ENCODE data around the gene OTUB2. TPM values are rescaled to one million over a fixed set of nuclear protein-coding genes. Genes with fewer than 3 reads are reported as not detected.

The OTUB2 gene
- total RNA-seq, 2 donors from 2014 or later = 6.3 to 6.7 TPM

DNA sequence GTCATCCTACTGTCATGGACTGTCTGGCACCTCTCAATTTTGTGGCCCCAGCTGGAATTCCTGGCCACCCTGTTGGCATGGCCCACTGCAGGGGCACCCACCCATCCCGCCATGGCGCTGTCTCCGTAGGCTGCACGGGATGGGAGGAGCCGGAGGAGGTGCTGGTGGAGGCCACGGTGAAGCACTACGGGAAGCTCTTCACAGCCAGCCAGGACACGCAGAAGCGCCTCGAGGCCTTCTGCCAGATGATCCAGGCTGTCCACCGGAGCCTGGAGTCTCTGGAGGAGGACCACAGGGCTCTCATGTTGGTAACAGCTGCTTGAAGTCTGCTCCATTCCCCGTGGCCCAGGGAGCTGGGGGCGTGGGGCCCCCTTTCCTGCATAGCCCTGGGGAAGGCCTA is 25.1 kb upstream of the OTUB2 start:
- H3K27ac ChIP-seq (ENCODE audit: low read depth, low read length) = no peak overlapping the region
- no peaks in the 10 kb centered on the region for H3K4me1 ChIP-seq (ENCODE audit: control insufficient read depth, insufficient read depth, low read length)
- 93 to 94% methylated on average over 9 to 13 of the region's 13 CpGs for WGBS, 2 experiments (ENCODE audit: insufficient coverage in 1 of 2, insufficient read length in 1 of 2)
- Mint-ChIP-seq H3K36me3 (ENCODE audit: low read depth) (no peaks in the 10 kb centered on the region), H3K4me3 (no peak overlapping the region), H3K9me3 (no peaks in the 10 kb centered on the region), H3K27me3 (ENCODE audit: insufficient read depth) (peaks cover 21% of the 10 kb centered on the region), H3K4me1 (peaks cover 4% of the 10 kb centered on the region), H3K27ac (no peak overlapping the region)
- TF ChIP-seq, protein P1, sequence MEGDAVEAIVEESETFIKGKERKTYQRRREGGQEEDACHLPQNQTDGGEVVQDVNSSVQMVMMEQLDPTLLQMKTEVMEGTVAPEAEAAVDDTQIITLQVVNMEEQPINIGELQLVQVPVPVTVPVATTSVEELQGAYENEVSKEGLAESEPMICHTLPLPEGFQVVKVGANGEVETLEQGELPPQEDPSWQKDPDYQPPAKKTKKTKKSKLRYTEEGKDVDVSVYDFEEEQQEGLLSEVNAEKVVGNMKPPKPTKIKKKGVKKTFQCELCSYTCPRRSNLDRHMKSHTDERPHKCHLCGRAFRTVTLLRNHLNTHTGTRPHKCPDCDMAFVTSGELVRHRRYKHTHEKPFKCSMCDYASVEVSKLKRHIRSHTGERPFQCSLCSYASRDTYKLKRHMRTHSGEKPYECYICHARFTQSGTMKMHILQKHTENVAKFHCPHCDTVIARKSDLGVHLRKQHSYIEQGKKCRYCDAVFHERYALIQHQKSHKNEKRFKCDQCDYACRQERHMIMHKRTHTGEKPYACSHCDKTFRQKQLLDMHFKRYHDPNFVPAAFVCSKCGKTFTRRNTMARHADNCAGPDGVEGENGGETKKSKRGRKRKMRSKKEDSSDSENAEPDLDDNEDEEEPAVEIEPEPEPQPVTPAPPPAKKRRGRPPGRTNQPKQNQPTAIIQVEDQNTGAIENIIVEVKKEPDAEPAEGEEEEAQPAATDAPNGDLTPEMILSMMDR (conservative IDR thresholded peaks at IDR 0.05) = no peak
- no peak overlapping the region for H3K4me3 ChIP-seq (ENCODE audit: low read length)
- DNase-seq = no peak
- H3K9ac ChIP-seq (ENCODE audit: extremely low read depth, low read length, poor library complexity, severe bottlenecking) = no peak overlapping the region
- H3K27me3 ChIP-seq (ENCODE audit: control insufficient read depth, insufficient read depth, low read length, poor library complexity, severe bottlenecking) = peaks cover 7% of the 10 kb centered on the region
- H3K9me3 ChIP-seq (ENCODE audit: control insufficient read depth, low read length) = no peaks in the 10 kb centered on the region
- H3K36me3 ChIP-seq (ENCODE audit: control insufficient read depth, insufficient read depth, low read length) = no peaks in the 10 kb centered on the region

DNA sequence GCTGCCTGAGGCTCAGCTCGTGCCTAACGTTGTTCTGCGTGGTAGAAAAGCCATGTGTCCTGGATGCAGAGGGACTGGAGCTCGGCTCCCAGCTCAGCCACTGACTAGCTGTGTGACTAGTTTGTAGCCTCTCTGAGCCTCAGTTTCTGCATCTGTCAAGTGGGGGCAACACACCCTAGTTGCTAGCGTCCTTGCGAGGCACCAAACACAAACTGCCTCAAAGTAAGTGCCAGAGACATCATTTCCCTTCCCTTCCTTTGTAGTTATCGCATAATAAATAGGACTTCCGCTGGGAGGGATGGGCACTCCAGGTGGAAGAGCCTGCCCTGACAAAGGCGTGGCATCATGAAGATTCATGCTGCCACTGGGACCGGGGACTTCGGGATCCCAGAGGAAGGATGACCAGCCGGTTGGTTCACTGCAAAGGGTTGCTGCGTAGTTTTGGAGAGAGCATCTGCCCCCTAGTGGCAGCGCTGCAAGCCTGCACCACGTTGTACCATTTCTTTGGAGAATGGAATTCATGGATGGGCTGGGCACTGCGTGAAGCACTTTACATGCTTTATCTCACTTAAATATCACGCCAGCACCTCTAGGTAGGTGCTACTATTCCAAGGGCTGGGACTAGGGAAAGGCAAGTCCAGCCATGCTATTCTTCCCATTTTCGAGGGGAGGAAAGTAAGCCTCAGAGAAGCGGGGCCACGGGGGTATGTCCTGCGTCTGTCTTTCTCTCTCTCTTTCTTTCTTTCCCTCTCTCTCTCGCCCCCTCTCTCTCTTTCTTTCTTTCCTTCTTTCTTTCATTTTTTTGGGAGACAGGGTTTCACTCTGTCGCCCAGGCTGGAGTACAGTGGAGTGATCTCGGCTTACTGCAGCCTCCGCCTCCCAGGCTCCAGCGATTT is 24.4 kb upstream of the OTUB2 start:
- no peak overlapping the region for H3K4me3 ChIP-seq (ENCODE audit: low read length)
- H3K27ac ChIP-seq (ENCODE audit: low read depth, low read length) = no peak overlapping the region
- H3K4me1 ChIP-seq (ENCODE audit: control insufficient read depth, insufficient read depth, low read length) = no peaks in the 10 kb centered on the region
- H3K4me3 Mint-ChIP-seq = no peak overlapping the region
- WGBS, 2 experiments (ENCODE audit: insufficient coverage in 1 of 2, insufficient read length in 1 of 2) = 53 to 65% methylated on average over 20 to 26 of the region's 26 CpGs
- H3K9me3 ChIP-seq (ENCODE audit: control insufficient read depth, low read length) = no peaks in the 10 kb centered on the region
- no peaks in the 10 kb centered on the region for H3K36me3 ChIP-seq (ENCODE audit: control insufficient read depth, insufficient read depth, low read length)
- H3K27me3 ChIP-seq (ENCODE audit: control insufficient read depth, insufficient read depth, low read length, poor library complexity, severe bottlenecking) = peaks cover 7% of the 10 kb centered on the region
- no peak overlapping the region for H3K9ac ChIP-seq (ENCODE audit: extremely low read depth, low read length, poor library complexity, severe bottlenecking)
- TF ChIP-seq, protein P1 (conservative IDR thresholded peaks at IDR 0.05) = peak; percentile 98
- DNase-seq = peak; percentile 87
- no peaks in the 10 kb centered on the region for H3K9me3 Mint-ChIP-seq
- no peak overlapping the region for H3K27ac Mint-ChIP-seq
- H3K27me3 Mint-ChIP-seq (ENCODE audit: insufficient read depth) = peaks cover 21% of the 10 kb centered on the region
- no peaks in the 10 kb centered on the region for H3K36me3 Mint-ChIP-seq (ENCODE audit: low read depth)
- peaks cover 4% of the 10 kb centered on the region for H3K4me1 Mint-ChIP-seq

DNA sequence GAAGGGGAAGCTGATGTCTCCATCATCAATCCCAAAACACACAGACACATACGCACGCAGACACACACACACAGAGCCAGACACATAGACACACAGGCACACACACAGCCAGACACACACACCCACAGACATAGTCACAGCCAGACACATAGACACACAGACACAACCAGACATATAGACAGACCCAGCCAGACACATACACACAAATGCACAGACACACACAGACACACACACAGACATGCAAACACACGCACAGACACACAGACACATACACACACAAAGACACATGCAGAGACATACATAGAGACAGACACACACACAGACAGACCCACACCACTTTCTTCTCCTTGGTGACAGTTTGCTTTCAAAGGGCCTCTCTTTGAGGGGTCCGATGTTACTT is 22.7 kb upstream of the OTUB2 start:
- H3K27ac Mint-ChIP-seq = no peak overlapping the region
- H3K4me3 Mint-ChIP-seq = no peak overlapping the region
- no peaks in the 10 kb centered on the region for H3K4me1 ChIP-seq (ENCODE audit: control insufficient read depth, insufficient read depth, low read length)
- no peaks in the 10 kb centered on the region for H3K9me3 Mint-ChIP-seq
- no peaks in the 10 kb centered on the region for H3K9me3 ChIP-seq (ENCODE audit: control insufficient read depth, low read length)
- no peak for DNase-seq
- 95 to 100% methylated on average over 1 to 3 of the region's 4 CpGs for WGBS, 2 experiments (ENCODE audit: insufficient coverage in 1 of 2, insufficient read length in 1 of 2)
- H3K27me3 ChIP-seq (ENCODE audit: control insufficient read depth, insufficient read depth, low read length, poor library complexity, severe bottlenecking) = peaks cover 7% of the 10 kb centered on the region
- no peaks in the 10 kb centered on the region for H3K36me3 ChIP-seq (ENCODE audit: control insufficient read depth, insufficient read depth, low read length)
- TF ChIP-seq, protein P1 (conservative IDR thresholded peaks at IDR 0.05) = no peak
- H3K4me3 ChIP-seq (ENCODE audit: low read length) = no peak overlapping the region
- H3K27ac ChIP-seq (ENCODE audit: low read depth, low read length) = no peak overlapping the region
- H3K36me3 Mint-ChIP-seq (ENCODE audit: low read depth) = no peaks in the 10 kb centered on the region
- H3K27me3 Mint-ChIP-seq (ENCODE audit: insufficient read depth) = peaks cover 21% of the 10 kb centered on the region
- H3K4me1 Mint-ChIP-seq = peaks cover 4% of the 10 kb centered on the region
- no peak overlapping the region for H3K9ac ChIP-seq (ENCODE audit: extremely low read depth, low read length, poor library complexity, severe bottlenecking)

All from endodermal cell (in vitro differentiated cells).